Measurements from ENCODE around the gene MTMR1.

The MTMR1 gene

DNA sequence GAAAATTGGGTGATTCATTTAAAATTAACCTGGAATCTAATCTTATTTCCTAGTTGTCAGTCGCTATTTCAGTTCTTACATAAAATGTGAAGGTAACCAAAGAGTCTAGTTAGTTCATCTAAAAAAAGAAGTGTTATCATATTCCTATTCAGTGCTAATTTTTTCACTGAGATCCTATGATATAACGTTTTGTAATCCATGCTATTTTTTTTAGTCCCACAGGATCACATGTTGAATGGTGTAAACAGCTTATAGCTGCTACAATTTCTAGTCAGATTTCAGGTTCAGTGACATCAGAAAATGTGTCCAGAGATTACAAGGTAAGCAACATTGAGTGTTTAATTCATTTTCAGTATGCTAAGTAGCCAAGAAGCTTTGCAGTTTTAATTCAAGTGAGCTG lies 5.8 kb downstream of the MTMR1 start:
- no peak for DNase-seq

DNA sequence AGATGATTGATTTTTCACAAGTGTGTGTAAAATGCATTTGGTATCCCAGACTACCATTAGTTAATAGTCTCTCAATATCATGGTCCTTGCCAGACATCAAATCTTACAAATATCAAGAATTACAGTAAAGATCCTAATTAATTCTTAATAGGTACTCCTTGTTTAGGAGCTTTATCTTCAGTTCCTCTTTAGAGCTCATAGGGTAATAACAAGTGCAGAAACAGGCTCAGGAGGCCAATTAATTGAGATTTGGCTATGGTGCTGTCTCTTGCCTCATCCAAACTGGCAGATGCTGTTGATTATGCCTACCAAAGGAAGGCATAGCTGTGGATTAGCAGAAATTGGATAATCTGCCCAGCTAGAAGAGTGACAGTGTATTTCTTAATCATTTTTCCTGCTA lies 6.9 kb downstream of the MTMR1 start:
- no peak for DNase-seq

- no peak for DNase-seq
Measured at GRCh38 chrX:150701377-150701776, 8.2 kb downstream of the MTMR1 start.

DNA sequence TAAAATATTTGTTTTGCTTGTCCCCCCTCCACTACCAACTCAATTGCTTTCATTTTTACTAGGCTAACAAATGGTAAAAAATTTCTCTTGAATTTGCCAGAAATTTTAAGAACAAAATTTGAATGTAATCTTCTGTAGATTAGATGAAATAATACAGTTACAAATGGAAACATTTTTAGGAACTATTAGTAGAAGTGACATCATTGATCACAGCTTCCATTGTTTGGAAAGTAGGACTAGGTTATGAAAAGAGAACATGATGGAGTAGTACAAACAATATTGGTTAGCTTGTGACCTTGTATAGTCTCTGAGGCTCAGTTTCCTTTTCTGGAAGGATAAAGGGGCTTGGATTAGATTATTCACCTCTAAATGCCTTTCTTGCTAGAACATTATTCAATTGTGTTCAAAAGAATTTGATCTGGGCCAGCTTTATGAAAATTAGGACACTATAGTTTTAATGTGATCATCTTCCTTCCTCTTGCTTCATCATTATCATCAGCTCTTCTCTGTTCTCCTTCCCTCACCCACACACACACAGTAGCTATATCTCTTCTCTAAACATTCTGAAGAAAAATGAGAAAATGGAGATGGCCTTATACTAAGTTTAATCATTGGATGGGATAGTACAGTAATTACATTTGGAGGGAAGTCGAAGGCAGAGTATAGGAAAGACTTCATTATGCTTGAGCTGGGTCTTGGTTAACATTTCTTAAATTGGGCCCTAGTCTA lies 9.9 kb downstream of the MTMR1 start:
- DNase-seq: no peak

DNA sequence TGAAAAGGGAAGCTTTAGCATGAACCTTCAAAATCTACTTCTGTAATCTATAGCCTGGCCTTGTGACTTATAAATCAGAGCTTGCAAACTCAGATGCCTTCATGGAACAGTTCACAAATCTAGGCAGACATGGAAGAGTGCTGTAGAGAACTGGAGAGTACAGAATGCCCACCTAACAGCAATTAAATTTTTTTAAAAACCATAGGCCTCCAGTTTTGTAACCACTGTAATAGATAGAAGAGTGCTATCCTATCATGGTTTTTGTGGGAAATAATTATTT lies 10.4 kb downstream of the MTMR1 start:
- no peak for DNase-seq

- no peak for DNase-seq
Measured at GRCh38 chrX:150704030-150704613, 10.9 kb downstream of the MTMR1 start.

DNA sequence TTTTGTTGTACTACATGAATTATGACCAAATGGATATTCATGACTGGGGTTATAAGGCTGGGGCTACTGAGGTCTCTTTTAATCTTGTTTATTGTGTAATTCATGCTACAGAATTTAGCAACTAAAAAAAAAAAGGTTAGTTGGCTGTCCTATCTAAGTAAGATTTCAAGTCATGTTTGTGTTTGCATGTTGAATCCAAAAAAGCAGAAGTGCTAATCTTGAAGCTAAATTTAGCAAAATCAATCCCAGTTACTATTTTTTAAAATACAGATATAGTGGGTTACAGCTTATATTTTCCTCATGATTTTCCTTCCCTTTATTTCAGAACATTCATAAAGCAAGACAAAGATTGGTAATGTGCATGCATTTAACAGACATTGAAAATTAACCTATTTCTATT lies 19.4 kb downstream of the MTMR1 start:
- no peak for DNase-seq

- no peak for DNase-seq
Measured at GRCh38 chrX:150715184-150715583, 22.0 kb downstream of the MTMR1 start.

- DNase-seq: no peak
Measured at GRCh38 chrX:150719621-150720020, 26.4 kb downstream of the MTMR1 start.

DNA sequence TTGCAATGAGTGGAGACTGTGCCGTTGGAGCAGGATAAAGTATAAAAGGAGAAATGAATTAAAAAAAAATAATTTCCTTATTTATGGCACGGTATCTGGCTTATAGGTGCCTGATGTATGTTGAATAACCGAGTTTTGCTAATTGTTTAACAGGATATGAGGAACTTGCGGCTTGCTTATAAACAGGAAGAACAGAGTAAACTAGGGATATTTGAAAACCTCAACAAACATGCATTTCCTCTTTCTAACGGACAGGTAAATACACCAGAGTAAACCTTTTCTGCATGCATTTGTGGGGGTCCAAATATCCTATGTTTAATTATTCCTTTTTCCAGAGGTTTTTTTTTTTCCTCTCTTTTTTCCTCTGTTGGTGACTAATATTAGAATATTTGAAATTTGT lies 36.8 kb downstream of the MTMR1 start:
- DNase-seq: no peak

GRCh38 chrX:150730719-150731118 lies 37.5 kb downstream of the MTMR1 start:
- DNase-seq: no peak

GRCh38 chrX:150731795-150732194 lies 38.6 kb downstream of the MTMR1 start:
- DNase-seq: no peak

DNA sequence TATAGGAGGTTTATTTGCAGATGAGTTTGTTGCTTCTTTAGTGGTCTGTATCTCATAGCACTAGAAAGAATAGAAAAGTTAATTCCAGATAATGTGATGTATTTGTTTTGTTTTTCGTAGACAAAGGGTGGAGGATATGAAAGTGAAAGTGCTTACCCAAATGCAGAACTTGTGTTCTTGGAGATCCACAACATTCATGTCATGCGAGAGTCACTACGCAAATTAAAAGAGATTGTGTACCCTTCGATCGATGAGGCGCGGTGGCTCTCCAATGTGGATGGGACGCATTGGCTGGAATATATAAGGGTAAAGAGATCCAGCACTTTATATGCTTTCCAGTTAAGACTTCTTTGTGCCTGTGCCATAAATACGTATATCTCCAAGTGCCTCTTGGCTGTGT lies 43.3 kb downstream of the MTMR1 start:
- no peak for DNase-seq

DNA sequence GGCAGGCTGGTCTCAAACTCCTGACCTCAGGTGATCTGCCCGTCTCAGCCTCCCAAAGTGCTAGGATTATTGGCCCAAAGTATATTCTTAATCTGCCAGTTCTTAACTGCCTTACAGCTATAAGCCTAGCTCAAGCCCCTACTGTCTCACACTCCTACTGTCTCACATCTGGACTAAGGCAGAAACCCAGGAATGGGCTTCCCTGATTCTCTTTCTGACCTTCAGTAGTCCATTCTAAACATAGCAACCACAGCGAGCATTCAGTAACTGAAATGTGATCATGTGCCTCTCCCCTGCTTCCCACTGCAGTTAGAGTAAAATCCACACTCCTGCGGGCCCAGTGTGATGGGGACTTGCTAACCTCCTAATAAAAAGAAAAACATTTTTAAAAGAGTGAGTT lies 58.9 kb downstream of the MTMR1 start:
- no peak for DNase-seq

DNA sequence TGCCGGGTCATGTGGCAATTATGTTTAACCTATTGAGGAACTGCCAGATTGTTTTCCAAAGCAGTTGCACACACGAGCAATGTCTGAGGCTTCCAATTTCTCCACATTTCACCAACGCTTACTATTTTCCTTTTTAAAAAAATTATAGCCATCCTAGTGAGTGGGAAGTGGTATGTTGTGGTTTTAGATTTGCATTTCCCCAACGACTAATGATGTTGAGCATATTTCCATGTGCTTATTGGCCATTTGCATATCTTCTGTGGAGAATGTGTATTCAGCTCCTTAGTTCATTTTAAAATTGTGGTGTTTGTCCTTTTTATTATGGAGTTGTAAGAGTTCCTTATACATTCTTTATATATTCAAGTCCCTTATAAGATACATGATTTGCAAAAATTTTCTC lies 60.2 kb downstream of the MTMR1 start:
- DNase-seq: no peak

GRCh38 chrX:150753968-150754367 lies 60.8 kb downstream of the MTMR1 start:
- no peak for DNase-seq

DNA sequence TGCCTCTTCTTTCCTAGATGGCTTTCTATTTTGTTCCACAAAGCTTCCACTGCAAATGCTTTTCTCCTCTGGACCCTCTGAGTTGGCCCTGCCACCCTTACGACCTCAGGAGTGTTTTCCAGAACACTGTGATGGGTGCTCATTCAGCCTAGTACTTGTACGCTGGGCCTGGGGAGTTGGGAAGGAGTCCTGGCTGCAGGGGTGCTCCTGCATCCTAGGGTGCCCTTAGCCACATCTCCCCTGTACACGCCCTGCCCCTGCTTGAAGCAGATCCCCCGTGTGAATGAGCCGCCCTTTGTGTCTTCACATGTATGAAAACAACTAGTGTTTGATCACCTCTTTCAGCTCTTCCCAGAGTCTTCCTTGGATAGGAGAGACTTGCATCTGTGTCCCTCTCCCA lies 64.2 kb downstream of the MTMR1 start:
- DNase-seq: no peak

DNA sequence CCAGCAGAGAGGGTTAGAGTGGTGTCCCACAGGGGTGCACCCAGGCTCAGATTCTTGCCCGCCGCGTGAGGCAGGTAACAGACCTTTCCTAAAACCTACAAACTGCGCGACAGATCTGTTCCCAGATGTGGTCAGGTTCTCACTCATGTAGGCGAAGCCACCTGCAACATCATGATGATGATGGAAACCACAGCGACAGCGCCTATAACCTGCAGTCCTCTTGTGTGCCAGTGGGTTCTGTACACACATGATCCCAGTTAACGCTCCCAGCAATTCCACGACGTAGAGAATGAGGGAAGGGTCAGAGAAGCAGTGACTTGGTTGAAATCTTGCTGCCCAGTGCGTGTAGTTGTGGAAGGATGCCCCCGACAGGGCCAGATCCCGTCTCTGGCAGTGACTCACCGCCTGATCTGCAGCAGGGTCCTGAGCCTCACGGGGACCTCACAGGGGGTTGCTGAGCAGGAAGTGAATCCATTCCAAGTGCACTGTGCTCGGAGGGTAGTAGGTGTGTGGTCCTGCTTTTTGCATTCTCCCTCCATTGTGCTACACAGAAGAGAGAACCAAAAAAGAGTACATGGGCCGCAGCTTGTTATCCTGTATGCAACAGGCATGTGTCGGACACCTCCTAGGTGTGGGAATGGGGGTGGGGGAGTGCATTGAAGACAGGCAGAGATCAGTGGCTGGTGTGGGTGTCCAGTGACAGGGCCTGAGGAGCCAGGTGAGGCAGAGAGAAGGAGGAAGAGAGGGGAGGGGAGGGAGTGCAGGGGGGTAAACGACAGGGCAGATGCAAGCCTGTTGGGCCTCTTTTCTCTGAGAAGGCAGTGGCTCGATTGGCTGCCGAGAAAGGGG lies 66.6 kb downstream of the MTMR1 start:
- DNase-seq: no peak

DNA sequence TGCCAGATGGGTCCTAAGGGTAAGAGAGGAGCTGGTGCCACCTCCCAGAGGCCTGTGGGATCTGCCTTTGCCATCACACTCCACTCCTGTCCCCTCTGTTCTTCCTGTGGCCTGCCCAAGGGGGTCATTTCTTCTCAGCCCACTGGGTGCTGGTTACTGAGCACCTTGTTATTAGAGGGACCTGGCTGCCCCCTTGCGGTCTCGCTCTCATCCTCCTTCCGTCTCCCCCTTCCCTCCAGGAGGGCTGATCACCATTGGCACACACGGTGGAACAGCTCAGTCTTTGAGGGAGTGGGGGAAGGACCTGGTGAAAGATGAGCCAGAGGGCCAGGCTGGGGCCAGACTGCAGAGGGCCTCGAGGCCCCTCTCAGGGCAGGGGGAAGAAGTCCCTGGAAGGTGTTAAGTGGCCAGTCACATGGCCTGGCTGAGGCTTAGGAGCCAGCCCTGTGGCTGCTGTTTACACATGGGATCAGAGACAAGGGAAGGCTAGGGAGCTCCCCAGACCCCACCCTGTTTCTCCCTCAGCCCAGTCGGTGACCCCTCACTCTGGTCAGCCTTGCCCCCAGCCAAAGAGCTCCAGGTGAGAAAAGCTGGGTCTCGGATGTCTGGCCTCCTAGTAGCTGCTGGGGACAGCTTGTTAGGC lies 68.1 kb downstream of the MTMR1 start:
- DNase-seq: no peak

DNA sequence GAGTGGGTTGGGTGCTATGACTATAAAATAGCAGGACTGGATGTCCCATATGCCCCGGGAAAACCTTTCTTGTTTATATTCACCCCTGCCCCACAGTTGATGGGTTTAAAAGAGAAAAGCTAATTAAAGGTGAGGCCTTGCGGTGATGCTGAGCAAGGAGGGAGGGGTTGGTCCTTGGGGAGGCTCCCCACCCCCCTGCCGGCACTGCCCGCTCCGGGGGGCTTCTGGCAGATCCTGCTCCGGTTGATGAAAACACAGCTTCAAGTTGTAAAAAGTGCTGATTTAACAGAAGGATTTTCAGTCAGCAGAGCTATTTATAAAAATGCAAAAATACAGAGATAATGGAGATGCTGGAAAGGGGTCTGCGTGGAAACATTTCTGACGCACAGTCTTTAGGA lies 68.6 kb downstream of the MTMR1 start:
- no peak for DNase-seq

DNA sequence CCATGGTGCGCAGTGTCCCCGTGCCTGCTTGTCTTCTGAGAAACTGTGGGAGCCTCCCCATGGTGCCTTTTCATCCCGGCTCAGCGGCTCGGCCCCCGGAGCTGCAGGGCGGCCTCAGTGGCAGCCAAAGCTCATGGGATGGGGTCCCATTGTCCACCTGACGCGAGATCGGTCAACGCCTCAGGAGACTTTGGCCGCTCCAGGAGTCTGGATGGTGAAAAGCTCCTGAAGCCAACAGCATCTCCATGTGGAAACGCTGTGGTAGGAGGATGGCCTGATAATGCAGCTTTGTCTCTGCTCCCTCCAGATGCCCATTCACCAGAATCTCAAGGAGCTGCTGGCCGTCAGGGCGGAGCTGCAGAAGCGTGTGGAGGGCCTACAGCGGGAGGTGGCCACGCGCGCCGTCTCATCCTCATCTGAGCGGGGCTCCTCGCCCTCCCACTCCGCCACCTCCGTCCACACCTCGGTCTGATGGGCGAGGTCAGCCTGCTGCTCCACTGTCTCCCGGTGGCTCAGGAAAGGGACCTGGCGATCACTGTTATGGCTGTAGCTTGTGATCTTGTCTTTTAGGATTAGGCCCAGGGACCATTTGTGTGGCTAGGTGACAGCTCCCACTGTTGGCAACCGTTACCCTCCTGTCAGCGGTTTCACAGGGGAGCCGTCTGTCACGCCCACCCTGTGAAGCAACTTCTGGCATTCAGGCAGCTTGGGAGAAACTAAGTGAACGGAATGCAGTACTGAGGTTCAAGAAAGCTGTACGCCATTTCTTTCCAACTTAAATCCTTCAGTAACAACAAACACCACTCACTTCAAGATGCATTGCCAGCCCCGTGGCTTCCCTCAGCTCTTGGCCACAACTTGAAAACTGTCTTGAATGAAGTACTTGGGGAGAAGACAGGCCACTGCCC lies 69.3 kb downstream of the MTMR1 start:
- DNase-seq: no peak

DNA sequence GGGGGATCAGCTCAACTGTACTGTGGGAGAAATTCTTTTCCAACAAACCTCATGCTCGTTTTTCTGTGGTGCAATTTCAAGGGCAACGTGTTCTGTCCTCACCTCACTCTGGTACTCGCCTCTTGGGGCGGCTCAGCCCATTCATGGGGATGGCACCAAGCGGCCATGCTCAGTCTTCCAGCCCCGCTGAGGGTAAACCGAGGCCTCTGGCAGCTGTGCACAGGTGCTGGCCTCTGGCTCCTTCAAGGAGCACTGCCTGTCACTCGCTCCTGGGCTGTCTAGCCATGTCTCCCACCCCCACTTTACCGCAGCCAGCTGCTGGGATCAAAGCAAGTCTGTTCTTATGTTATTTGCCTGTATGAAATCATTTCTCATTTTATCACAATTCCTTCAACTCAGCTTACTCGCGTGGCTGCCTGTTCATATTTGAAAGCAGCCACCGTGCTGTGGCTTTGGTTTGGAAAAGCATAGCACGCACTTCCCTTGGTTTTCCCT lies 70.2 kb downstream of the MTMR1 start:
- no peak for DNase-seq

GRCh38 chrX:150763810-150764209 lies 70.6 kb downstream of the MTMR1 start:
- DNase-seq: no peak
